Measurements from ENCODE around the gene PLCZ1. TPM values are rescaled to one million over a fixed set of nuclear protein-coding genes. Genes with fewer than 3 reads are reported as not detected.

Gene PLCZ1
- total RNA-seq, 1 donor from 2014 or later, result not detected

DNA sequence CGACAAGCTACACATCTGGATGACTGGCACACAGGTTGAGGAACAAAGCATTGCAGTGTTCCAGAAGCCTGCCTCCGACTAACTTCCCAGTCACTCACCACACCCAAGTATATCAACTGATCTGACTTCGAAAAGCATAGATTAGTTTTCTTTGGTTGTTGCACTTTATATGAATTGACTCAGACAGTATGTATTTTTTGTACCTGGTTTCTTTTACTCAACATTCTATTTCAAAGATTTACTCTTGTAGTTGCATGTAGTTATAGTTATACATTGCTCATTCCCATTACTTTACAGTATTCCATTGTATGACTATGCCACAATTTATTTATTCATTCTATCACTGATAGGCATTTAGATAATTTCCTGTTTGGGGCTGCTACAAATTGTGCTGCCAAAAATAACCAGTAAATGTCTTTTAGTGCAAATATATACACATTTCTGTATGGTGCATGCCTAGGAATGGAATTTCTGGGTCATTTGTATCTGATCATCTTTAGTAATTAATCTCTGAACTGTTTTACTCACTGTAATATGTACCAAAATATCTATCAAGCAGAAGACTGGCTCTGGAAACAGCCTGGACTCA, 17.8 kb downstream of the PLCZ1 start:
- Mint-ChIP-seq H3K36me3 (peaks cover 4% of the 10 kb centered on the region), H3K27ac (no peak overlapping the region), H3K27me3 (no peaks in the 10 kb centered on the region), H3K4me1 (ENCODE audit: unreplicated experiment) (no peaks in the 10 kb centered on the region), H3K4me3 (no peak overlapping the region), H3K9me3 (peaks cover 7% of the 10 kb centered on the region)
- TF ChIP-seq CTCF (conservative IDR thresholded peaks at IDR 0.05), result no peak
- DNase-seq (ENCODE audit: extremely low spot score, unreplicated experiment), result no peak

- peaks cover 4% of the 10 kb centered on the region for H3K27me3 Mint-ChIP-seq
- peaks cover 4% of the 10 kb centered on the region for H3K36me3 Mint-ChIP-seq
- H3K4me1 Mint-ChIP-seq (ENCODE audit: unreplicated experiment), result no peaks in the 10 kb centered on the region
- H3K27ac Mint-ChIP-seq, result no peak overlapping the region
- no peak for TF ChIP-seq CTCF (conservative IDR thresholded peaks at IDR 0.05)
- DNase-seq (ENCODE audit: extremely low spot score, unreplicated experiment), result no peak
- H3K4me3 Mint-ChIP-seq, result no peak overlapping the region
- H3K9me3 Mint-ChIP-seq, result no peaks in the 10 kb centered on the region
Measured at GRCh38 chr12:18718462-18718861, 19.4 kb downstream of the PLCZ1 start.

DNA sequence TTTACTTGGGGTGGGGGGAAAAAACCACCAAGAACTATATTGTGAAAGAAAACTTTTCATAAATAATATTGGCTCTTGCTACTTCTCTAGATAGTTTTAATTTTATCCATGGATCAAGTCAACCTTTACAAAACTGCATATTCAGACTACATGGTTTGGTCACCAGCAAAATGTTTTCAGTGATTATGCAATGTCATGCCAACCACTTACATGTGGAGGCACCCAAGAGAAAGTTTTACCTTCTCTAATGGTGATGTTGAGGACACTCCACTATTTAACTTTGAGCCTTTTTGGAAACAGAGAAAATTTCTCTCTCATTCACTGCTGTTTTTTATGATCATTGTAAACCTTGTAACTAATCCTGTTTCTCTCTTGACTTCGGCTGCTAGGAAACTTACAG, 21.6 kb downstream of the PLCZ1 start:
- Mint-ChIP-seq H3K4me1 (ENCODE audit: unreplicated experiment) (no peaks in the 10 kb centered on the region), H3K27me3 (peaks cover 4% of the 10 kb centered on the region), H3K9me3 (no peaks in the 10 kb centered on the region), H3K36me3 (peaks cover 4% of the 10 kb centered on the region), H3K4me3 (no peak overlapping the region), H3K27ac (no peak overlapping the region)
- DNase-seq (ENCODE audit: extremely low spot score, unreplicated experiment), result no peak
- TF ChIP-seq CTCF (conservative IDR thresholded peaks at IDR 0.05), result no peak

GRCh38 chr12:18706798-18707197, 31.0 kb downstream of the PLCZ1 start:
- peaks cover 4% of the 10 kb centered on the region for H3K9me3 Mint-ChIP-seq
- H3K27ac Mint-ChIP-seq, result no peak overlapping the region
- H3K27me3 Mint-ChIP-seq, result no peaks in the 10 kb centered on the region
- DNase-seq (ENCODE audit: extremely low spot score, unreplicated experiment), result no peak
- no peak overlapping the region for H3K4me3 Mint-ChIP-seq
- H3K4me1 Mint-ChIP-seq (ENCODE audit: unreplicated experiment), result no peaks in the 10 kb centered on the region
- H3K36me3 Mint-ChIP-seq, result peaks cover 8% of the 10 kb centered on the region
- TF ChIP-seq CTCF (conservative IDR thresholded peaks at IDR 0.05), result no peak

- no peaks in the 10 kb centered on the region for H3K27me3 Mint-ChIP-seq
Measured at GRCh38 chr12:18703911-18704310, 33.9 kb downstream of the PLCZ1 start.

More at GRCh38 chr12:18703911-18704310, 33.9 kb downstream of the PLCZ1 start:
- peaks cover 8% of the 10 kb centered on the region for H3K36me3 Mint-ChIP-seq
- peaks cover 4% of the 10 kb centered on the region for H3K9me3 Mint-ChIP-seq
- H3K27ac Mint-ChIP-seq, result no peak overlapping the region
- H3K4me3 Mint-ChIP-seq, result no peak overlapping the region
- no peak for TF ChIP-seq CTCF (conservative IDR thresholded peaks at IDR 0.05)
- DNase-seq (ENCODE audit: extremely low spot score, unreplicated experiment), result no peak
- H3K4me1 Mint-ChIP-seq (ENCODE audit: unreplicated experiment), result no peaks in the 10 kb centered on the region

Measured in type B pancreatic cell (in vitro differentiated cells).